ENCODE results near the gene ERBB2.
A peak's percentile ranks its signal among the peaks of the same experiment; 100 is the strongest.

Gene ERBB2

GRCh38 chr17:39661744-39662541 is 37.9 kb upstream of the ERBB2 start:
- H3K4me3 ChIP-seq (ENCODE audit: low read length) = no peak overlapping the region
- no peak for DNase-seq (ENCODE audit: low read depth)
- TF ChIP-seq, protein P1, sequence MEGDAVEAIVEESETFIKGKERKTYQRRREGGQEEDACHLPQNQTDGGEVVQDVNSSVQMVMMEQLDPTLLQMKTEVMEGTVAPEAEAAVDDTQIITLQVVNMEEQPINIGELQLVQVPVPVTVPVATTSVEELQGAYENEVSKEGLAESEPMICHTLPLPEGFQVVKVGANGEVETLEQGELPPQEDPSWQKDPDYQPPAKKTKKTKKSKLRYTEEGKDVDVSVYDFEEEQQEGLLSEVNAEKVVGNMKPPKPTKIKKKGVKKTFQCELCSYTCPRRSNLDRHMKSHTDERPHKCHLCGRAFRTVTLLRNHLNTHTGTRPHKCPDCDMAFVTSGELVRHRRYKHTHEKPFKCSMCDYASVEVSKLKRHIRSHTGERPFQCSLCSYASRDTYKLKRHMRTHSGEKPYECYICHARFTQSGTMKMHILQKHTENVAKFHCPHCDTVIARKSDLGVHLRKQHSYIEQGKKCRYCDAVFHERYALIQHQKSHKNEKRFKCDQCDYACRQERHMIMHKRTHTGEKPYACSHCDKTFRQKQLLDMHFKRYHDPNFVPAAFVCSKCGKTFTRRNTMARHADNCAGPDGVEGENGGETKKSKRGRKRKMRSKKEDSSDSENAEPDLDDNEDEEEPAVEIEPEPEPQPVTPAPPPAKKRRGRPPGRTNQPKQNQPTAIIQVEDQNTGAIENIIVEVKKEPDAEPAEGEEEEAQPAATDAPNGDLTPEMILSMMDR (IDR thresholded peaks at IDR 0.05; ENCODE audit: insufficient read depth, low read depth, low read length, missing control alignments) = no peak

DNA sequence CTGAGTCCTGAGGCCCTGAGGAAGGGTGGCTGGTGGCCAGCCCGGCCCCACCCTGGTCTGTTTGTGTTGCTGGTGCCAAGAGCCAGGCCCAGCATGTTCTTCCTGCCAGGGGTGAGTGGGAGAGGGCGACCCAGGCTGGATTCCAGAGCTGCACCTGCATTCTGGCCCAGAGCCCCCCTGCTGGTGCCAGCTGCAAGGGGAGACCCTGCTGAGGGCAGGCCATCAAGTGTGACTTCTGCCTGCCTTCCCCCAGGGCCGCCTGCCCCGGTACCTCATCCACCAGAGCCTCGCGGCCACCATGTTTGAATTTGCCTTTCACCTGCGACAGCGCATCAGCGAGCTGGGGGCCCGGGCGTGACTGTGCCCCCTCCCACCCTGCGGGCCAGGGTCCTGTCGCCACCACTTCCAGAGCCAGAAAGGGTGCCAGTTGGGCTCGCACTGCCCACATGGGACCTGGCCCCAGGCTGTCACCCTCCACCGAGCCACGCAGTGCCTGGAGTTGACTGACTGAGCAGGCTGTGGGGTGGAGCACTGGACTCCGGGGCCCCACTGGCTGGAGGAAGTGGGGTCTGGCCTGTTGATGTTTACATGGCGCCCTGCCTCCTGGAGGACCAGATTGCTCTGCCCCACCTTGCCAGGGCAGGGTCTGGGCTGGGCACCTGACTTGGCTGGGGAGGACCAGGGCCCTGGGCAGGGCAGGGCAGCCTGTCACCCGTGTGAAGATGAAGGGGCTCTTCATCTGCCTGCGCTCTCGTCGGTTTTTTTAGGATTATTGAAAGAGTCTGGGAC is 37.1 kb upstream of the ERBB2 start:
- H3K4me3 ChIP-seq (ENCODE audit: low read length) = no peak overlapping the region
- no peak for DNase-seq (ENCODE audit: low read depth)
- TF ChIP-seq, protein P1 (IDR thresholded peaks at IDR 0.05; ENCODE audit: insufficient read depth, low read depth, low read length, missing control alignments) = no peak

- TF ChIP-seq, protein P1 (IDR thresholded peaks at IDR 0.05; ENCODE audit: insufficient read depth, low read depth, low read length, missing control alignments) = no peak
- H3K4me3 ChIP-seq (ENCODE audit: low read length) = no peak overlapping the region
Measured at GRCh38 chr17:39663340-39663687, 36.5 kb upstream of the ERBB2 start.

DNA sequence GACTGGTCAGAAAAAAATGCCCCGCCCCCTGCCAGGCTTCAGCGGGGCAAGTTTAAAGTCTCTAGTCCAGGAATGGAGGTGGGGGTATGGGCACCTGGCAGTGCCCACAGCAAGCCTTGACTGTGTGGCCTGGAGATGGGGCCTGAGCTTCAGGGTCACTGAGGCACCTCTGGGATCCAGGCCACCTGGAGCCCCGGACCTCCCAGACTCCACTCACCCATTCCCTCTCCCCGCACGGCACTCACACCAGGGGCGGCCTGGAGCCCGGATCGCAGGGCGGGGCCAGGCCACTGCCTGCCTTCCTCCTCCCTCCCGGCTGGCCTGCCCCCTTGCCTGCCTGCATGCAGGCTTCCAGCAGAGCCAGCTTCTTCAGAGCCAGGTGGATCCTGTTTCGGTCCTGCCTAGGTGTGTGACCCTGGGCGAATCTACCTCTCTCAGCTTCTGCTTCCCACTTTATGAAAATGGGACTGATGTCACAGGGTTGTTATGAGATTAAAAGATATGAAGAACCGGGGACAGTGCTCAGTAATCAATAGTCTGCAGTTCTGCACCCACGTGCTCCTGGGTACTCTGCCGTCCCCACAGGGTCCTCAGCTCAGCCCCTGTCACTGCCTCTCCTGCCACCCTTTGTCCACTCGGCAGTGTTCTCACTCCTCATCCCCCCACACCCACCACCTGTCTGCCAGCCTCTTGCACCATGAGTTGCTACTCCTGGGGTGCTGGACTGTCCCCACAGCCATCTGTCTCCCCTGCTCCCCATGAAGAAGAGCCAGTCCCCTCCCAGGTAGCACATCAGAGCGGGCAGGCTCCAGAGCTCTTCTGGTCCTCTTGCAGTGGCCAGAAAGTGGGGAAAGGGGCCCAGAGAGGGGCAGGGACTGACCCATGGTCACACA is 35.9 kb upstream of the ERBB2 start:
- TF ChIP-seq, protein P1 (IDR thresholded peaks at IDR 0.05; ENCODE audit: insufficient read depth, low read depth, low read length, missing control alignments) = no peak
- peak; percentile 15 for DNase-seq (ENCODE audit: low read depth)
- H3K4me3 ChIP-seq (ENCODE audit: low read length) = no peak overlapping the region

More at GRCh38 chr17:39663340-39663687, 36.5 kb upstream of the ERBB2 start:
- DNase-seq (ENCODE audit: low read depth) = no peak

DNA sequence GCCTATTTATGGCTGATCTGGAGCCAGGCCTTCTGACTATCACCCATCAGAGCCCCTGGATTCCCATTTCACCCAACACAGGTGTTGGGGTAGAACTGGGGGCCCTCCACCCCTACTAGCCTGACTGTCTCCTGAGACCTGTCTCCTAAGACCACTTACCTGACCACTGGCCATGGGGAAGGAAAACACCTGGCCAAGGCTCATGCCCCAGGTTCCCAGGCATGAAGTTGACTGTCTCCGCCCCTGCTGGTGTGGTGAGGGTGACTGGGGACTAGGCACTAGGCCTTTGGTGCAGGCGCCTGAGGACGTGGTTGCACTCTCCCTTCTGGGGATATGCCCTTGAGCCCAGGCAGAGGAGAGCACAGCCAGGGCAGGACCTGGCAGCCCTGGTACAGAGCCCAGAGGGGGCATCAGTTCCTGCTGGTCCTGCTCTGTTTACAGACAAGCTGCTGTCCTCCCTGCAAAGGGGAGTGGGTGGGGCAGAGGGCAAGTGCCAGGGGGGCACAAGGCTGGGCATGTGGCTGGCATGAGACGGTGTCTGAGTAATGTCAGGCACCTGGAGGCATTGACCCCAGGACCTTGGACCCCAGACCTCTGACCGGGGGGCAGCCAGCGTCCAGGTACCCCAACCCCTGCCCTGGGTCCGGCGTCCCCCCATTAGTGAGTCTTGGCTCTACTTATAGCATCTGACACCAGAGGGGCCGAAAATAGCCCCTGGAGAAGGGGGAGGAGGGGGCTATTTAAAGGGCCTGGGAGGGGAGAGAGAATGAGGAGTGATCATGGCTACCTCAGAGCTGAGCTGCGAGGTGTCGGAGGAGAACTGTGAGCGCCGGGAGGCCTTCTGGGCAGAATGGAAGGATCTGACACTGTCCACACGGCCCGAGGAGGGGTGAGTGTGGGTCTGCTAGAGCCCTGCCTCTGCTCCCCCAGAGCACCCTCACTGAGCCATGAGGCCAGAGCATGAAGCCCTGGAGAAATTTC is 35.0 kb upstream of the ERBB2 start, which contains the start of gene TCAP:
TSS of gene TCAP (plus strand) at position 769 of the 981 bp plus-strand sequence. CDS start at position 780, 11 bp downstream.
- TF ChIP-seq, protein P1 (IDR thresholded peaks at IDR 0.05; ENCODE audit: insufficient read depth, low read depth, low read length, missing control alignments) = no peak
- H3K4me3 ChIP-seq (ENCODE audit: low read length) = no peak within 1 kb of the TSS
- DNase-seq (ENCODE audit: low read depth) = no peak

Measured in epithelial cell of esophagus (primary cell).